H1 (cell line): ENCODE measurements around the gene TINAG. TPM values are rescaled to one million over a fixed set of nuclear protein-coding genes. Genes with fewer than 3 reads are reported as not detected.

Experiments used
- CTCF ChIA-PET: fragments of 300-600 bp; sonication (Branson Sonifier 250); formaldehyde crosslinking; loops from one replicate; lab custom pipeline; 2021; ENCODE audit not compliant: partially characterized antibody; lab: Charles Lee
- POLR2A ChIA-PET: fragments of 300-600 bp; sonication (Branson Sonifier 250); formaldehyde crosslinking; loops from one replicate; lab custom pipeline; 2021; ENCODE audit warnings: inconsistent platforms; ENCODE audit not compliant: partially characterized antibody; lab: Charles Lee
- DNase-seq, 2 experiments: peaks; one replicate each; pipeline versions ENCODE4 v3.0.0 to v3.0.0-alpha.2; 2010 to 2022; ENCODE audit warnings: low spot score in 2 of 2, low read depth in 1 of 2, mixed read lengths in 1 of 2
- FAIRE-seq: peaks from 2 replicates; lab custom pipeline; 2011; peaks lifted over from hg19 to GRCh38; lab: Jason Lieb, UNC
- H2AFZ ChIP-seq: 2 replicates; pipeline ENCODE4 v1.8.1; 2012; ENCODE audit warnings: low read length, inconsistent platforms
- H2AK5ac ChIP-seq: 2 replicates; pipeline ENCODE4 v1.6.1; 2013; ENCODE audit warnings: low read depth, low read length
- H2BK120ac ChIP-seq: replicated peaks from 2 replicates; pipeline ENCODE3; 2013; ENCODE audit warnings: low read depth, low read length, inconsistent platforms
- H2BK12ac ChIP-seq: 2 replicates; pipeline ENCODE4 v1.6.1; 2013; ENCODE audit warnings: low read depth, low read length
- H2BK15ac ChIP-seq: 2 replicates; pipeline ENCODE4 v1.6.1; 2013; ENCODE audit warnings: low read length
- H2BK20ac ChIP-seq: 2 replicates; pipeline ENCODE4 v1.6.1; 2013; ENCODE audit warnings: low read length
- H2BK5ac ChIP-seq: 2 replicates; pipeline ENCODE4 v1.6.1; 2013; ENCODE audit warnings: low read depth, low read length
- H3K14ac ChIP-seq: 2 replicates; pipeline ENCODE4 v1.6.1; 2013; ENCODE audit warnings: inconsistent platforms; ENCODE audit not compliant: insufficient read length
- H3K18ac ChIP-seq: 2 replicates; pipeline ENCODE4 v1.6.1; 2013; ENCODE audit warnings: low read length; ENCODE audit errors: extremely low read depth
- H3K23ac ChIP-seq: 2 replicates; pipeline ENCODE4 v1.6.1; 2013; ENCODE audit warnings: inconsistent platforms; ENCODE audit not compliant: insufficient read length
- H3K23me2 ChIP-seq: 2 replicates; pipeline ENCODE4 v1.6.1; 2013; ENCODE audit warnings: low read depth, low read length
- H3K27ac ChIP-seq: 2 replicates; pipeline ENCODE4 v1.6.1; 2011; ENCODE audit warnings: low read depth, low read length, inconsistent platforms
- H3K27me3 ChIP-seq, 4 experiments: replicated peaks in 1 of 4; 1 replicate in 1 of 4; 2 replicates in 3 of 4; pipeline versions ENCODE4 v1.6.1 to v1.8.1; 2011 to 2013; ENCODE audit warnings: low read length in 3 of 4, mild to moderate bottlenecking in 3 of 4, inconsistent platforms in 2 of 4, mixed read lengths in 2 of 4, moderate library complexity in 1 of 4; ENCODE audit not compliant: control insufficient read depth in 3 of 4, insufficient read depth in 3 of 4; ENCODE audit errors: extremely low read depth in 1 of 4
- H3K36me3 ChIP-seq, 4 experiments: 2 replicates each; pipeline versions ENCODE4 v1.6.1 to v1.8.1; 2011 to 2013; ENCODE audit warnings: mild to moderate bottlenecking in 4 of 4, low read length in 3 of 4, moderate library complexity in 2 of 4, control low read depth in 1 of 4, inconsistent platforms in 1 of 4; ENCODE audit not compliant: insufficient read depth in 4 of 4, control insufficient read depth in 2 of 4
- H3K4ac ChIP-seq: replicated peaks from 2 replicates; pipeline ENCODE3; 2013; ENCODE audit warnings: low read length, low read depth, mixed read lengths, inconsistent platforms; ENCODE audit not compliant: insufficient read length
- H3K4me1 ChIP-seq, 4 experiments: replicated peaks in 1 of 4; 1 replicate in 1 of 4; 2 replicates in 3 of 4; pipeline versions ENCODE4 v1.6.1 to v1.8.1; 2011 to 2013; ENCODE audit warnings: low read length in 3 of 4, inconsistent platforms in 2 of 4, mixed read lengths in 1 of 4; ENCODE audit not compliant: insufficient read depth in 4 of 4, control insufficient read depth in 3 of 4
- H3K4me2 ChIP-seq, 2 experiments: 2 replicates each; pipeline versions ENCODE4 v1.6.1 to v1.8.1; 2011 to 2013; ENCODE audit warnings: low read depth in 2 of 2, low read length in 2 of 2, control low read depth in 1 of 2, inconsistent platforms in 1 of 2, mild to moderate bottlenecking in 1 of 2; ENCODE audit not compliant: insufficient read depth in 1 of 2
- H3K4me3 ChIP-seq, 4 experiments: fragments of 200-600, 300-600 bp in 1 of 4; sonication (generic), shearing (Covaris generic), sonication (Bioruptor Twin) in 1 of 4; 2 replicates each; pipeline versions ENCODE4 v1.5.1 to v1.8.1; 2011 to 2016; ENCODE audit warnings: low read length in 4 of 4, low read depth in 3 of 4, control low read depth in 2 of 4, inconsistent platforms in 2 of 4, mild to moderate bottlenecking in 2 of 4, mixed read lengths in 1 of 4, moderate library complexity in 1 of 4; ENCODE audit not compliant: insufficient read depth in 2 of 4; ENCODE audit errors: extremely low read depth in 1 of 4
- H3K56ac ChIP-seq: replicated peaks from 2 replicates; pipeline ENCODE3; 2013; ENCODE audit warnings: low read depth, mild to moderate bottlenecking, mixed read lengths, low read length, inconsistent platforms; ENCODE audit not compliant: insufficient read length
- H3K79me1 ChIP-seq: 2 replicates; pipeline ENCODE4 v1.6.1; 2013; ENCODE audit warnings: low read depth, low read length, control low read depth
- H3K79me2 ChIP-seq, 2 experiments: 2 replicates each; pipeline versions ENCODE4 v1.6.1 to v1.8.1; 2012 to 2013; ENCODE audit warnings: low read length in 2 of 2, mild to moderate bottlenecking in 2 of 2, inconsistent platforms in 1 of 2; ENCODE audit not compliant: insufficient read depth in 2 of 2, control insufficient read depth in 1 of 2
- H3K9ac ChIP-seq, 4 experiments: replicated peaks in 1 of 4; 1 replicate in 1 of 4; 2 replicates in 3 of 4; pipeline versions ENCODE4 v1.6.1 to v1.8.1; 2011 to 2013; ENCODE audit warnings: low read depth in 3 of 4, low read length in 3 of 4, control low read depth in 2 of 4, mild to moderate bottlenecking in 2 of 4, moderate library complexity in 2 of 4, inconsistent platforms in 1 of 4; ENCODE audit errors: extremely low read depth in 1 of 4
- H3K9me3 ChIP-seq, 2 experiments: 2 replicates each; pipeline versions ENCODE4 v1.6.1 to v1.8.1; 2012 to 2013; ENCODE audit warnings: mild to moderate bottlenecking in 2 of 2, moderate library complexity in 2 of 2, control low read depth in 1 of 2, inconsistent platforms in 1 of 2, low read depth in 1 of 2, low read length in 1 of 2, mixed read lengths in 1 of 2; ENCODE audit not compliant: insufficient read depth in 2 of 2
- H4K20me1 ChIP-seq, 2 experiments: replicated peaks in 1 of 2; 2 replicates each; pipeline versions ENCODE3 to v1.8.1; 2011 to 2013; ENCODE audit warnings: inconsistent platforms in 2 of 2, low read length in 2 of 2, mild to moderate bottlenecking in 1 of 2; ENCODE audit not compliant: insufficient read depth in 2 of 2, control insufficient read depth in 1 of 2
- H4K5ac ChIP-seq: 2 replicates; pipeline ENCODE4 v1.6.1; 2013; ENCODE audit warnings: low read length, low read depth, mixed read lengths, inconsistent platforms; ENCODE audit not compliant: insufficient read length
- H4K8ac ChIP-seq: 2 replicates; pipeline ENCODE4 v1.8.0; 2013; ENCODE audit warnings: mild to moderate bottlenecking, moderate library complexity, low read length, inconsistent platforms; ENCODE audit not compliant: insufficient read depth; ENCODE audit errors: extremely low read depth
- H4K91ac ChIP-seq: replicated peaks from 2 replicates; pipeline ENCODE3; 2013; ENCODE audit warnings: low read length, mixed read lengths, inconsistent platforms; ENCODE audit not compliant: insufficient read length
- KDM4A ChIP-seq: IDR thresholded peaks from one replicate; pipeline ENCODE4 v1.7.1; 2012; ENCODE audit warnings: low read depth, mild to moderate bottlenecking, moderate library complexity, low read length, inconsistent platforms; ENCODE audit not compliant: severe bottlenecking
- PHF8 ChIP-seq: fragments of 200-600 bp; sonication (generic); conservative IDR thresholded peaks from 2 replicates; pipeline ENCODE4 v1.7.1; 2012; ENCODE audit warnings: low read depth, mild to moderate bottlenecking, inconsistent platforms, low read length, moderate library complexity
- RXRA ChIP-seq: IDR thresholded peaks from 2 replicates; pipeline ENCODE4 v1.6.1; 2011; ENCODE audit warnings: low read depth, mild to moderate bottlenecking, low read length, moderate library complexity; ENCODE audit not compliant: insufficient read depth
- SUZ12 ChIP-seq: fragments of 200-600 bp; sonication (generic); IDR thresholded peaks from 2 replicates; pipeline ENCODE4 v1.6.1; 2012; ENCODE audit warnings: mild to moderate bottlenecking, inconsistent platforms, low read length, moderate library complexity, mixed read lengths
- TBP ChIP-seq: IDR thresholded peaks from 2 replicates; pipeline ENCODE4 v1.6.1; 2011; ENCODE audit warnings: low read depth, low read length, improper control_type of control experiment
- WGBS, 2 experiments: shearing (Covaris generic) in 1 of 2; methylation state at CpG; one replicate each; pipeline versions ENCODE4 v1.1.6 to v1.1.7; 2013 to 2015; ENCODE audit warnings: low lambda C conversion rate in 2 of 2, mixed read lengths in 2 of 2, inconsistent platforms in 1 of 2, low coverage in 1 of 2, missing lambda C conversion rate in 1 of 2; ENCODE audit not compliant: insufficient replicate concordance in 2 of 2, insufficient coverage in 1 of 2, insufficient read length in 1 of 2; ENCODE audit errors: extremely low coverage in 1 of 2, missing lambda C conversion rate in 1 of 2; 5-methylcytosine and 5-hydroxymethylcytosine counted together
- polyA plus RNA-seq, 7 experiments: library from polyadenylated mRNA; depleted of rRNA in 3 of 7; stranded (reverse) in 5 of 7; unstranded in 2 of 7; fragments of >200 nt in 5 of 7; fragments of 200-250 nt in 2 of 7; gene quantifications; 1 replicate in 5 of 7; 2 replicates in 1 of 7; 4 replicates in 1 of 7; pipeline versions ENCODE4 v1.2.1 to v1.2.3, GENCODE V29; 2011 to 2013; ENCODE audit warnings: missing spikeins in 2 of 7, mixed read lengths in 2 of 7
- total RNA-seq: library from RNA; stranded (reverse); fragmentation: NEBNext Ultra II Directional; extraction: Animal tissue kit (Norgen Biotek cat#: 25700); gene quantifications from 2 replicates; pipeline ENCODE4 v1.2.1, GENCODE V29; 2021

TINAG gene
- total and polyA plus RNA-seq, 2 of the 8 experiments (the other 6 are each of a cell fraction or from before 2014, with no cell fraction given), result not detected

DNA sequence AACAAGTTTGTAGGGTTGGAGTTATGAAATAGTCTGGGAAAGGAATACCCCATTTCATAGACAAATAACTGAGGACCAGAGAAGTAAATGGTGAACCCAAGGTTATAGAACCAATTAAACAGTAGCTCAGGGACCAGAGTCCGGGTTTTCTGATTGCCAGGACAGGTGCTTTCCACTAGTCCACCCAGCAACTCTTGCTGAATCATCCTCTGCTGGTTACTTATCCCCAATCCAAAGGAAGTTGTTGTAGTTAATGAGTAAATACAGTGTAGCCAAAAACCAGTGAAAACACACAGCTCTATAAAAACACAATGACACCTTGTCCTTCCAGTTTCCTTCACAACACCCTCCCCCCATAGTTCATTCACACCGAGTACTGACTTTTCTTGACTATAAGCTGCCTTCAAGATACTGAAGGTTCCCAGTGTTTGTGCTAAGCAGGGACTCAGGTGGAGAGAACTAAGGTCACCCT lies 766 bp upstream of the TINAG start:
- Histone ChIP-seq H3K27ac (no peak overlapping the region), H3K79me1 (no peaks in the 10 kb centered on the region), H3K36me3 (no peaks in the 10 kb centered on the region)
- no peak for TF ChIP-seq RXRA
- no peak for TF ChIP-seq SUZ12
- TF ChIP-seq PHF8, result no peak
- no peak for TF ChIP-seq TBP
- TF ChIP-seq KDM4A, result no peak
- TF ChIP-seq, all 59 proteins: peak for 0
- H3K56ac ChIP-seq, result no peak overlapping the region
- no peak overlapping the region for H3K4me3 ChIP-seq
- H3K79me2 ChIP-seq, result no peaks in the 10 kb centered on the region
- H4K5ac ChIP-seq, result no peak overlapping the region
- H2BK20ac ChIP-seq, result no peak overlapping the region
- H3K4me1 ChIP-seq, result no peaks in the 10 kb centered on the region
- H2BK120ac ChIP-seq, result no peak overlapping the region
- no peak overlapping the region for H2AK5ac ChIP-seq
- no peaks in the 10 kb centered on the region for H3K27me3 ChIP-seq
- DNase-seq (no peak), FAIRE-seq (no peak)
- H4K20me1 ChIP-seq, result no peaks in the 10 kb centered on the region
- WGBS, 2 experiments, result 83% methylated on average over 2 of the region's 2 CpGs; no CpG with 5 or more reads in 1 of the 2 experiments
- H2BK5ac ChIP-seq, result no peak overlapping the region
- no peak overlapping the region for H3K4me2 ChIP-seq
- no peak overlapping the region for H2BK15ac ChIP-seq
- no peak overlapping the region for H4K8ac ChIP-seq
- H3K23me2 ChIP-seq, result no peaks in the 10 kb centered on the region
- no peak overlapping the region for H4K91ac ChIP-seq
- no peak overlapping the region for H2BK12ac ChIP-seq
- H3K4ac ChIP-seq, result no peak overlapping the region
- H3K9me3 ChIP-seq, result no peaks in the 10 kb centered on the region
- no peak overlapping the region for H3K9ac ChIP-seq
- no peak overlapping the region for H3K23ac ChIP-seq
- H3K14ac ChIP-seq, result no peak overlapping the region
- H2AFZ ChIP-seq, result peak overlapping the region; percentile 75
- H3K18ac ChIP-seq, result no peak overlapping the region
- ChIA-PET CTCF (no interaction called here), POLR2A (no interaction called here)
